HT-29 (cell line): Measurements from ENCODE around the gene CD2AP. TPM values are rescaled to one million over a fixed set of nuclear protein-coding genes. Genes with fewer than 3 reads are reported as not detected.
"Not testable (repeated sequence)": the region's sequence is repeated elsewhere in the genome, so short reads cannot be mapped to it uniquely, and the experiment has no call there.

Source experiments
- DNase-seq: peaks from one replicate; pipeline ENCODE4 v3.0.0-alpha.2; 2015; ENCODE audit warnings: low spot score
- total RNA-seq: library from RNA; depleted of rRNA; stranded (reverse); fragments of >200 nt; shearing (Covaris generic); gene quantifications from 2 replicates; pipeline ENCODE4 v1.2.3, GENCODE V29; 2014

Gene CD2AP
- total RNA-seq, 1 experiment from 2014 or later, result 22.0 TPM

DNA sequence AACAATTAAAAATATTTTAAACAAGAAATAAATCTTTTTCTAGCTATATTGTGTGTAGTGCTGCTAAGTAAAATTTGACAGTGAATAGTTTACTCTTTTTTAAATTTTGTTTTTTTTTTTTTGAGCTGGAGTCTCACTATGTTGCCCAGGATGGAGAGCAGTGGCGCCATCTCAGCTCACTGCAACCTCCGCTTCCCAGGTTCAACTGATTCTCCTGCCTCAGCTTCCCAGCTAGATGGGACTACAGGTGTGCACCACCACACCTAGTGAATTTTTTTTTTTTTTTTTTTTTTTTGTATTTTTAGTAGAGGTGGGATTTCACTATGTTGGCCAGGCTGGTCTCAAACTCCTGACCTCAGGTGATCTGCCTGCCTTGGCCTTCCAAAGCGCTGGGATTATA, 75.7 kb downstream of the CD2AP start:
- DNase-seq, result not testable (repeated sequence)

DNA sequence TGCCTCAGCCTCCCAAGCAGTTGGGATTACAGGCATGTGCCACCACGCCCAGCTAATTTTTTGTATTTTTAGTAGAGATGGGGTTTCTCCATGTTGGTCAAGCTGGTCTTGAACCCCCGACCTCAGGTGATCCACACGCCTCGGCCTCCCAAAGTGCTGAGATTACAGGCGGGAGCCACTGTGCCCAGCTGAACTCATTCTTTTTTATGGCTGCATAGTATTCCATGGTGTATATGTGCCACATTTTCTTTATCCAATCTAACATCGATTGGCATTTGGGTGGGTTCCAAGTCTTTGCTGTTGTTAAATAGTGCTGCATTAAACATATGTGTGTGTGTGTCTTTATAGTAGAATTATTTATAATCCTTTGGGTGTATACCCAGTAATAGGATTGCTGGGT, 78.9 kb downstream of the CD2AP start:
- DNase-seq, result not testable (repeated sequence)

DNA sequence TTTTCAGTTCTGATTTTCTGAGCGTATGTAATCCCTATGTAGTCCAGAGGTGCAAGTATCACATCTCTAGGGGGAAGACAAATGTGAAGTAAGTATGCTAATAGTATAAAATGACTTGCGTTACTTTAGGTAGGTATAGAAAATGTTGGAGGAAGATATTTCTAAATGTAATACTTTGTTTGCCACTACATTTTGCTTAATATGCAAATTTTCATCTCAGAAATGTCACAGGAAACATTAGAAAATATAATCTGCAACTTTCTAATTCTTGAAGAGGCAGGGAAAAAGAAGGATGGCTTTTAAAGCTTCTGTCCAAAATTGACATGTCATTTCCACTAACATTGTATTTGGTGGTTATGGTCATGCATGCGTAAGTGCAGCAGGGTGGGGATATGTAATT, 85.6 kb downstream of the CD2AP start:
- no peak for DNase-seq

DNA sequence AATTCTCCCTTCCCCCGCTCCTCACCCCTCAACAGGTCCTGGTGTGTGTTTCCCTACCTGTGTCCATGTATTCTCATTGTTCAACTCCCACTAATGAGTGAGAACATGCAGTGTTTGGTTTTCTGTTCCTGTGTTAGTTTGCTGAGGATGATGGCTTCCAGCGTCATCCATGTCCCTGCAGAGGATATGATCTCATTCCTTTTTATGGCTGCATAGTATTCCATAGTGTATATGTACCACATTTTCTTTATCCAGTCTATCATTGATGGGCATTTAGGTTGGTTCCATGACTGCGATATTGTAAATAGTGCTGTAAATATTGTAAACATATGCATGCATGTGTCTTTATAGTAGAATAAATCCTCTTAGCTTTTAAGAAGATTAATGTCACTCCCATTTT, 89.0 kb downstream of the CD2AP start:
- not testable (repeated sequence) for DNase-seq

DNA sequence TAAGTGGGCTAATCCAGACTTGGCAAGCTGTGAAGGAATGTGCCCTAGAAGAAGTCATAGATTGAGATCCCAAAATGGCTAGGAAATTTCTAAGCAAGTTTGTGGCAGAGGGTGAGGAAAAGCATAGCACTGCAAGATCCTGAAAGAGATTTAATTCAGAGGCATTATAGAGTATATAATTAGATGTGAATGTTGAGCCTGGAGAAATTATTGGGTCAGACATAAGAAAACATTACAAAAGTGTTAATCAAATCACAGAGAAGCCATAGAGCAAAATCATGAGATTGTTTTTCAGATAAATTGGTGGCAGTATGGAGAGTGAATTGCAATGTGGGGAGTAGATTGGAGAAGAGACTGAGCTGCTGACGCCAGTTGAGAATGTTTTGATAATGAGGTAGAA, 90.0 kb downstream of the CD2AP start:
- no peak for DNase-seq

DNA sequence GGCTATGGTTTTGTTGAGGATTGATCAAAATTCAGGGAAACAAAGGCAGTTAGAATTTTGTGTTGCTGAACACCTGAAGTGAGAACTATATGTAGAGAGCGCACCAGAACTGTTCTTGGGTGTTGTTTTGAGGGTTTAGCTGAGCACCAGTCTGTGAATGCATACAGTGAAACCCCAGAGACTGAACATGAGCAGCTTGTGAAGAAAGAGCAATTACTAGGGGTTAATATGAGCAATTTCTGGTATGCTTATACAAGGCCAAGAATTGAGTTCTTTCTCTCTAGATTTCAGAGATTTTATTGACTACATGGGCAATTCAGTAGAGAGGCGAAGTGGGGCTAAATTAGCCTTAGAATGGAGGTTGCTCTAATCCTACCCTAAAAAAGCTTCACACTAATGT, 93.9 kb downstream of the CD2AP start:
- no peak for DNase-seq

DNA sequence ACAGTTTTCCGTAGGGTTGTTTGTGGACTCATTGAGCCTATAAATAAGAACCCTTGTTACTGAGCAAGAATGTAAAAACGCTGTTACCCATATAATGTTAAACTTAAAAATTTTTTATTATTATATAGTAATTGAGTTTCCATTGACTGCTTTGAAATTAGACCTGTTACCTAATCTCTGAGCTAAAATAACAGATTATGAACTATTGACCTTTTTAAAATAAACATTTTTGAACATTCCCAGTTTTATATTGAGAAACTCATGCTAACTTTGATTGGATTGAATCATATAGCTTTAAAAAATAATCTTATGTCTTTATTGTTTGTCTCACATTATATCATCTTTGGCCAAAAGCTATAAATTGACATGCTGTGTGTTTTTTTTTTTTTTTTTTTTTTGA, 95.5 kb downstream of the CD2AP start:
- no peak for DNase-seq

DNA sequence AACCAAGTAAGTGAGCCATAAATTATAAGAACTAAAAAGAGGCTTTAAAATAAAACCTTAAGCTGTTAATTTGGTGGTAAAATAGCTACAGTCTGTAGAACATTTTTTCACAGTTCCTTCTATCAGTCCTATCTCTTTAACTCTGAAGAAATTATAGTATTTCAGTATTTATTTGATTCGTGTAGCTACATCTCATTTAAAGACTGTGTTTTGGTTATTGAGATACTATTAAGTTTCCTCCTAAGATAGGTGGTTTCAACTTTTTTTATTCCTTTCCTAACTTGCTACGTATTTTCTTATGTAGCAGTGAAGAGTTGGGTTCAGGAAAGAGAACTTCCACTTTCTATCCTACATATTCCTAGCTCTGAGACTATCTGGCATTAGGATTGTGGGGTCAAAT, 97.2 kb downstream of the CD2AP start:
- DNase-seq, result no peak

DNA sequence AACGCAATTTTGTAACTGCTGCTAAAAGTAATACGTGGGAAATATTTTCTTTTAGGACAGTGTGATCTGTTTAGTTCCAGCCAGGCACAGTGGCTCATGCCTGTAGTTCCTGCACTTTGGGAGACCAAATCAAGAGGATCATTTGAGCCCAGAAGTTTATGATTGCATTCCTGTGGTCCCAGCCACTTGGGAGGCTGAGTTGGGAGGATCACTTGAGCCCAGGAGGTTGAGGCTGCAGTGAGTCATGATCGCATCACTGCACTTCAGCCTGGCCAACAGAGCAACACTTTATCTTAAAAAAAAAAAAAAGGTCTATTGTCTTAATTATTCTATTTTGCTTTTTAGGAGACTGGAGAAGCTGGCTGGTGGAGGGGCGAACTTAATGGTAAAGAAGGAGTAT, 101.5 kb downstream of the CD2AP start:
- DNase-seq, result no peak

DNA sequence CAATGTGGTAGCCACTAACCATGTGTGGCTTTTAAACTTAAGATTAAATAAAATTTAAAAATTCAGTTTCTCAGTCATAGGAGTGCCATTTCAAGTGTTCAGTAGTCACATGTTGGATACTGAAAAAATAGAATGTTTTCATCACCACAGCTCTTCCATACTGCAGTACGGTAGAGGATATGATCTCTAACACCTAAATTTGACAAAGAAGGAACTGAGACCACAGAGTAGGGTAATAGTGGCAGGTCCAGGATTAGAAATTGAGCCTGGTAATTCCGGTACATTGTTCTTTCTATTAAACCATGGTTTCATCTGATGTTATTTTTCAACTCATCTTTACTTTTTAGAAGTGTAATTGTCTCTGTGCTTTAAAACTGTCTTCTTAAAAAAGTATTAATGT, 104.0 kb downstream of the CD2AP start:
- DNase-seq, result no peak

DNA sequence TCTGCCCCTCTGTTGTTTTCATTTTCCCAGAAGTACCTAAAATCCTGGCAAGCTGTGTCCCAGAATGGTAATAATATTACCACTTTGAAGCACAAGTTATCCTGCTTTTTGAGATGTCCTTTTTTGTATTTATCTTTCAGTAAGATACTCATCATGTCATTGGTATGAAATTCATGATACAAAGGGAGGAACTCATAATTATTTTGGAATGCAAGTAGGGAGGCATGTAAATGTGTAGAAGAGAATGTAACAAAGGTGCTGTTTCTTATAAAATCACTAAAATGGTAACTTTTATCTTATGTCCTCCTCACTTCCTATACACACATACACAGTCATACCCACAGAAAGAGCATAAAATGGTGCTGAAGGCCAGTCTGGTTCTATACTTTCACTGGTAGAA, 109.9 kb downstream of the CD2AP start:
- DNase-seq, result no peak

DNA sequence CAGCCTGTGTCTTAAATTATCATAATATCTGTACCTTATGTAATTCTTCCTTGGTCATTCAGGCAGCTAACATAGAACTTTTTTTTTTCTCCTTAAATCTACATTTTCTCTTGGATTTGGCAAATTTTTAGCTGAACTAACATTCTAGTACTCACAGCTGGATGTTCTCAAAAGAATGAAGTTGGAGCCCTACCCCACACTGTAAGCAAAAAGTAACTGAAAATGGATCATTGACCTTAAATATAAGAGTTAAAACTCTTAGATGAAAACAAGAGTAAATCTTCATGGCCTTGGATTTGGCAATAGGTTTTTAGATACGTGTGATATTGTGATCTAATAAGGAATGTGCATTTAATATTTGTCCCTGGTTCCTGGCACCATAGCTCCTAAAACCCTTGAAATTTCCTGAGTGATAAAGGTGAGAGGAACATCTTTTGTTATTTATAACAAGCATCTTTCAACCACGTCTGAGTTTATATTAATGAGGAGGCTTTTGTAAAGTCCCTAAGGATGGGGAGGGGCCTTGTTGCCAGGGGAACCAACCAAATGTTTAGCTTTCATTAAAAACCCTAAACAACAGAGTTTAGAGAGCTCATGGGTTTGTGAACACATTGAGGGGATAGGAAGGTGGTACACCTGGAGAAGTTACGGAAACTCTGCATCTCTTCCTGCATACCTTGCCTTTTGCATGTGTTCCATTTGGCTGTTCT, 114.7 kb downstream of the CD2AP start:
- DNase-seq, result no peak

DNA sequence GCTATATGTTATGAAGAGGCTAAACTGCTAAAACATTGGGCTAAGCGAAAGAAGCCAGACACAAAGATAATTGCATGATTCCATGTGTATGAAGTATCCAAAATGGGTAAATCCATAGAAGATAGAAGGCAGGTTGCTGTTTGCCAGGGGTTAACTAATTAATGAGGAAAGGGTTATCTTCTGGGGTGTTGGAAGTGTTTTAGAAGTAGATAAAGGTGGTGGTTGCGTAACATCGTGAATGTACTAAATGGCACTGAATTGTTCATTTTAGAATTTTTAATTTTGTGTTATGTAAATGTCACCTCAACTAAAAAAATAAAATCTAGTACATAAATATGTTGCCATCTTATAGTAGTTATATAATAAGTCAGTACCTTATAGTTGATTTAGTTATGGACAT, 116.4 kb downstream of the CD2AP start:
- no peak for DNase-seq

DNA sequence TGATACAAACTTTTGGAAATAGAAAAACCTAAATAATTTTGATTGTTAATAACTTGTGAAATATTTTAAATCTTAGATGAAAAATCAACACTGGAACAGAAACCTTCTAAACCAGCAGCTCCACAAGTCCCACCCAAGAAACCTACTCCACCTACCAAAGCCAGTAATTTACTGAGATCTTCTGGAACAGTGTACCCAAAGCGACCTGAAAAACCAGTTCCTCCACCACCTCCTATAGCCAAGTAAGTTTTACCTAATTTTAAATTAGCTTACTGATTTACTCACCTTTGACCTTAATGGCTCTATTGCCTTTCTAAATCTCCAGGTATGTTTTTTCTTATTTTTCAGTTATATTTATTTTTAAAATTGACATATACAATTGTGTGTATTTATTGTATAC, 118.2 kb downstream of the CD2AP start:
- DNase-seq, result peak; percentile 87

DNA sequence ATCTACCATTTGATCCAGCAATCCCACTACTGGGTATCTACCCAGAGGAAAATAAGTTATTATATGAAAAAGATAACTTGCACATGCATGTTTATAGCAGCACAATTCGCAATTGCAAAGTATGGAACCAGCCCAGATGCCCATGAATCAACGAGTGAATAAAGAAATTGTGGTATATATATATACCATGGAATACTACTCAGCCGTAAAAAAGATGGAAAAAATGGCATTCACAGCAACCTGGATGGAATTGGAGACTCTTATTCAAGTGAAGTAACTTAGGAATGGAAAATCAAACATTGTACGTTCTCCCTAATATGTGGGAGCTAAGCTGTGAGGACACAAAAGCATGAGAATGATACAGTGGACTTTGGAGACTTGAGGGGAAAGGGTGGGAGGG, 120.8 kb downstream of the CD2AP start:
- DNase-seq, result no peak

DNA sequence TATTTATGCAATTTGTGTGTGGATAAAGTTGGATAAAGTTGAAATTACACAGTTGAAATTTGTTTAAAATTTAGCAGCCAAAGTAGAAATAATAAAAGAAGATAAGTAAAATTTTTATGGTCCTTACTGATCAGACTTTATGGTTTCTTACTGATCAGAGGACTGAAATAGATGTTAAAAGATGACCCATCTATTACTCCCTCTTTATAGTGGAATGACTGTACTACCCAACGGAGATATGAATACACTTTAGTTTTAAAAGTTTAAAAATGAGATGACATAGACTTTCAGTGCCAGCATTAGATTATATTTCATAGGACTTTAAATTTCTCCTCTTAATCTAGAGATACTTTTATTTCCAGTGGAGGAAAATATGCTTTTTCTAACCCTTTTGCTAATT, 121.9 kb downstream of the CD2AP start:
- no peak for DNase-seq

DNA sequence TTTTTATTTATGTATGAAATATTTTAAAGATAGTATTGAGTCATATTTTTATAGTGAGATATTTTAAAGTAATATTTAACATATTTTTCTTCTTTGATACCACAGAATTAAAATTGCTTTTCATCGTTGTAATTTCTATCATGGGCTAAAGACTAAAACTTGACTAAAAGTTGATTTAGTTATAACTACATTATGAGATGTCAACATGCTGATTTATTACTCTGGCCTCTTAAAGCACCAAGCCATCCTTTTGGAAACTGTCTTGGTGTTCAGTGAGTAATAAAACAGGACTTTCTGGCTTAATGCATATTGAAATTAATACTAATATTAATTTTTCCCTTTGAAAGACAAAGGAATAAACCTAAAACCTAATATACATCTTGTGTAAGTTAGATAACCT, 125.6 kb downstream of the CD2AP start:
- no peak for DNase-seq

DNA sequence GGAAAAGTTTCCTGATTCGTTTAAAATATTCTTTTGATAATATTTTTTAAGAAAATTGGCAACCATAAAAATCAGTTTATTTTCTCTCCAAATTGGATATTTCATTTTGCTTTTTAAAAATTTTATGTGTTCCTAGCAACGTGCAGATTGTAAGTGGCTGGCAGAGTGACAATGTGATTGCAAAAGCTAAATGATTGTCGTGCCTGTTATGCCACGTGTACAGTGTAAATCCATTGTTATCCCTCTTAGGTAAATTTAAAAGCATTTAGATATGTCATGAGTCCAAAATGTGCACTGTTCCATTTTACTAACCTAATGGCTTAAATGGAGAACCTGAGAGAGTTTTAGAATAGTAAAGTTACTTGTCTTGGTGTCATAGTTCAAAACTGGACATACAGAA, 126.4 kb downstream of the CD2AP start:
- DNase-seq, result no peak

DNA sequence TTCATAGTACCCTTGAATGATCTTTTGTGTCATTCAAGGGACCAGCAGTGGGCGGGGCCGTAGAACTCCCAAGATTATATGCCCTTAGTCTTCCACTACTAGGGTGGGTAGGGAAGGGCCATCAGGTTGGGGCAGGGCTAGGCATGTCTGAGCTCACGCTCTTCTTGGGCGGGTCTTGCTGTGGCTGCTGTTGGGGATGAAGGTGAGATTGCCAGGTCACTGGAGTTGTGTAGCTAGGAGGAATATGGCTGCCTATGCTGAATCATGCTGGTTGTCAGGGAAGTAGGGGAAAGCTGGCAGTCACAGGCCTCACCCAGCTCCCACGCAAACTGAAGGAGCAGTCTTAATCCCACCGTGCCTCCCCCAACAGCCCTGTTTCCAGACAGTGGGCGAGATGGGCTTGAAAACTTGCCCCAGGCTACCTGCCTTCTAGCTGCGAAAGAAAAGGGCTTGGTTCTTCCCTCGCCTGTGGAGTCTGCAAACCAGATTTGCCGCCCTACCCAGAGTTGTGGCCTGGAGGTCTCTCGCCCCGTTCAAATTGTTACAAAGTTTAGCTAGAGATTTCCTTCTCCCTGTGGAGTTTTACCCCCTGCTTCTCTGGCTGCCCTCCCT, 144.4 kb downstream of the CD2AP start:
- no peak for DNase-seq

DNA sequence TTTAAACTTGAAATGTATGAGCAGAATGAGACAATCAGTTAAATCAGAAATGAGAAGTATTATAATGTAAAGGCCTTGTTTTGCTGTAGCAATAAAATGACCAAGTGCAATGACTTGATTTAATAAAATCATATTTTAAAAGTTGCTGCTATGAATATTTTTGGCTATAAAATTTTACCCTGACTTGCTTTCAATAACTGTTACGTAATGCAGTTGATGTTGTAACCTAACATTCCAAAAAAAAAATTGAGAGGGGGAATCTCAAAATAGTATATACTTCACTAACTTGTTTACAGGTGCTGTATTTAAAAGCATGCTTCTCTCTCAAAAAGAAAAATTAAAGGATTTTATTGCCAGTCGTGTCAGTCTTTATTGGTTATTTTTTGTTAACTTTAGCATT, 149.2 kb downstream of the CD2AP start:
- no peak for DNase-seq

DNA sequence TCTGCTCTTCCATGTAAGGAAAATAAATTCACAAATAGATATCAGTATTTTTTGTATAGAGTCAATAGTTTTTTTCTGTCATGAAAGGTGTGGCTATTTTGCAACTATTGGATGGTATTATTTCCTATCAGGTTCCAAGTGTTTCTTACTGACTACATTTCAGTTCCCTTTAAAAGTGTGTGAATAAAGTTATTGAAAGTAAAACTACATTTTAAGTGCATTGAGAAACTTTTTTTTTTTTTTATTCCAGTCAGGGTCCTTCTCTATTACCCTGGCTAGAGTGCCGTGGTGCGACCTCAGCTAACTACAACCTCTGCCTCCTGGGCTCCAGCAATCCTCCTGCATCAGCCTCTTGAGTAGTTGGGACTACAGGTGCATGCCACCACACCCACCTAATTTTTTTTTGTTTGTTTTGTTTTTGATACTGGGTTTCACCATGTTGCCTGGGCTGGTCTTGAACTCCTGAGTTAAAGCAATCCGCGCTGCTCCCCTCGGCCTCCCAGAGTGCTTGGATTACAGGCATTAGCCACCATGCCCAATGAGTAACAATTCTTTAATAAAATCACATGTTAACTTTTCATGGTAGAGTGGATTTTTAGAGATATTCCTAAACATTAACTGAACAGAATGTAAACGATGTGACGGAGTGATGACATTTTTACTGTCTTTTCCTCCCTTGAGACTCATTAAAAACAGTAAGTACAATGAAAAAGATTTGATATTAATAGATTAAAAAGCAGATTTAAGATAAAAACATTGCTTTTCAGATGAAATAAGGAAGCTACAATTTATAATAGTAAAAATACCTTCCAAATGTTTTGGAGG, 151.1 kb downstream of the CD2AP start:
- DNase-seq, result no peak

DNA sequence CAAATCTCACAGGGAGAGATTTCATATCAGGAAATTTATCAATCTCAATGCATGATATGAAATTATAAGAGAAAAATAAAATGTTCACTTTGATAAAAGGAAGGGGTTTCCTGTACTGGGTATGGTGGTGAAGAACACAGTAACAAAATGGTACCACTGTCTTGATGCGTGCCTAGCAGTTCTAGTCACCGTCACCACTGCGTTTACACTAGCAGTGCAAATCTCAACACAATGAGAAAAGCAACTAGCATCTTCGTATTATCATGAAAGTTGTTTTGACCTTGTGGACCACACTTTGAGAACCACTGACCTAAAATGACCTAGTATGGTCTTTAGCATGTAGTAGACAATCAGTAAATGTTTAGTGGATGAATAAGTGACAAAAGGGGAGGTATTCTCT, 152.4 kb downstream of the CD2AP start:
- DNase-seq, result no peak

DNA sequence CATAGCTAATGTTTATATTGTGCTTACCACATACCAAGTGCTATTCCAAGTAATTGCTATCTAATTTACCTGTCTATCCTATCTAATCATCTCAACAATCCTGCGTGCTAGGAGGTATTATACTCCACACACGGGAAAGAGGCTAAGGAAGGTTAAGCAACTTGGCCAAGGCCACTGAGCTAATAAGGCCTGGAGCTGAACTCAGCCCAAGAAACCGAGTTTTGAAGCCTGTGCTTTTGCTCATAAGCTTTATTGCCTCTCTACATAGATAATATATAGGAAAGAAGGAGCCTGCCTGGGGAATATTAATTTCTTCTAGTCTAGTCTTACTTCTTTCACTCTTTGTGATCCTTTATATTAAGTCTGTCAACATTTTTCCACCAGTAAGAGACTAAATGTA, 153.0 kb downstream of the CD2AP start:
- DNase-seq, result peak; percentile 15
